CD4-positive, alpha-beta T cell treated with Interleukin-15 for 4 hours (primary cell): ENCODE results near the gene EIF4E3.

ENCODE experiments used
- DNase-seq: peaks from one replicate; pipeline ENCODE4 v3.0.0-alpha.2; 2020; ENCODE audit warnings: low spot score

Gene EIF4E3

GRCh38 chr3:71689291-71689690 is 35.9 kb downstream of the EIF4E3 start:
- no peak for DNase-seq

- no peak for DNase-seq
These were observed 37.1 kb downstream of the EIF4E3 start for GRCh38 chr3:71688121-71688520.

DNA sequence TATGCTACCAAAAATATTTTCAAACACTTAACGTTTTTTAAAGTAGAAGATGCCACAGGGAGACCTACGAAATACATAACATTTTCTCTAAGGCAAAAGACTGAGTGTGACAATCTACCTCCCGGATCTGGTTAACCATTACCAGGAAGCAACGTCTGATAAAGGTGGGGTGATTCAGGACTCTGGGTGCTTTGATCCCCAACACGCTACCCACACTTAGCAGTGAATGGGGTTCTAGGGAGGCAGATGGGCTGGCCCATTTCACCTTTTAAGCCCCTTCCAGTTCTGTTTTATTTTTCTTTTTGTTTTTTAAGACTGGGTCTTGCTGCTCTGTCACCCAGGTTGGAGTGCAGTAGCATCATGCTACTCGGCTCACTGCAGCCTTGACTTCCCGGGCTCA is 39.5 kb downstream of the EIF4E3 start:
- no peak for DNase-seq

GRCh38 chr3:71684757-71685386 is 40.3 kb downstream of the EIF4E3 start:
- no peak for DNase-seq

- DNase-seq: no peak
These were observed 41.0 kb downstream of the EIF4E3 start for GRCh38 chr3:71684046-71684756.

DNA sequence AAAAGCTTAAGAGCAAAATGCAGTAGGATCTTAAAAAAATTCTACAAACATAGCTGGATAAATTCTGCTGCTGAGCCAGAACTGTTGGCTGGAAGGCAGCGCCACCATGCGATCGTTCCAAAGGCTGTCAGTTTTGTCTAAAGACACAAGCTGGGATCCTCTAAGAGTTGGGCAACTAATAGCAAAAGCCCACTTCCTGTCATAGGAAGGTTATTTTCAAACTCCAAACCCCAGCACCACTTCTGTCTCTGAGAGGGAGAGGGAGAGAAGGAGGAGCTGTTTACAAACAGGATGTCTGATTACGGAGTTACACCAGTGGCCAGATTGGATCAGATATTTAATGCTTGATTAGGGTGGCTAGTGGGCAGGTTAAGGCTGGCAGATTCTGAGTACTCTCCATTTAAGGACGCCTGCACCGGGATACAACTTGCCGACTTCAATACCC is 44.0 kb downstream of the EIF4E3 start:
- DNase-seq: no peak

GRCh38 chr3:71680603-71681002 is 44.6 kb downstream of the EIF4E3 start:
- no peak for DNase-seq

DNA sequence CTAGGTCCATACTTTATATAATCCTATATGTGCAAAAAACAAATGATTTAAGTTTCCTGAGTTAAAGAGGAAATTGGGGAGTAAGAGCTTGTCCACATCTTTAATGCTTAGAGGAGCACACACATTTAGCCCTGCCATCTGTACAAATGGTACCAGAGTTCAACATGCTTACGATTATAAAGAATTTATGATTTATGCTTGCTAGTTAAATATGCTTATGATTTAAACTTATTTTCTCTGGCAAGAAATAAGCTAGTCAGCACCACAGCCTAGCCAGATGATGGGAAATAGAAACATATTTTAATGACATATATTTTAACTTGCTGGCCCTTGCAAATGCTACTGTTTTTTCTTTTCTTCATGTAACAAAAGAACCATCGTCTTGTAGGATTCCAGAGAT is 48.3 kb downstream of the EIF4E3 start:
- no peak for DNase-seq

DNA sequence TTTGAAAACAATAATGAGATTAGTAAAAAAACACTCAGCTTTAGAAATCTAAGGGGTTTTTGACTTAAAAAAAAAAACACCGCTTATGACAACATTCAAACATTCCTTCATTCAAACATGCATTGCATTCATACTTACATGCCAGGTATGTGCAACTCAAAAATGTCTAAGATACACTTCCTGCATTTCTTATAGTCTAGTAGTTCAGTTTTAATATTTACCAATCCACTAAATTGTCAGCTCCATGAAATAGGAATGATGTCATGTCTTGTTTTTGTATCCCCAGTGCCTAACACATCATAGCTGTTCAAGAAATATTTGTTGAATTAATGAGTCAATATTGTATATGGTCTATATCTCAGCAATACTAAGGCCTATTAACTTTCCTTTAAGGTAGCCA is 51.7 kb downstream of the EIF4E3 start:
- DNase-seq: no peak

DNA sequence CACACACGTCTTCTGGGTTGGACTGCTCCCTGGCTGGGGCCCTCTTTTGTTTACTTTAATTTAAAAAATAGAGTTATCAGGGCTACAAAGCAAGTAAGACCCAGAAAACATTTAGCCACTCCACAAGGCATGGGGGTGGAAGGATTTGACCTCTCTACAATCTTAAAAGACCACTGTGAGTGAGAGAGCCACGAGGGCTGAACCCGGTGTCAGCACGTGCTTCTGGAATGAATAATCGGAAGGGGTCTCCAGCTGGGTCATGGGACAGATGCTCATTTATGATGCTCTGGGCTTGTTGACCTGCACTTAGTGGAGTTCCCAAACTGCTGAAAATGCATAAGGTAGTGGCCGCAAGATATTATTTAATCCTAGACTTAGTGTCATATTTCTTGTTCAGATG is 52.4 kb downstream of the EIF4E3 start:
- DNase-seq: no peak

DNA sequence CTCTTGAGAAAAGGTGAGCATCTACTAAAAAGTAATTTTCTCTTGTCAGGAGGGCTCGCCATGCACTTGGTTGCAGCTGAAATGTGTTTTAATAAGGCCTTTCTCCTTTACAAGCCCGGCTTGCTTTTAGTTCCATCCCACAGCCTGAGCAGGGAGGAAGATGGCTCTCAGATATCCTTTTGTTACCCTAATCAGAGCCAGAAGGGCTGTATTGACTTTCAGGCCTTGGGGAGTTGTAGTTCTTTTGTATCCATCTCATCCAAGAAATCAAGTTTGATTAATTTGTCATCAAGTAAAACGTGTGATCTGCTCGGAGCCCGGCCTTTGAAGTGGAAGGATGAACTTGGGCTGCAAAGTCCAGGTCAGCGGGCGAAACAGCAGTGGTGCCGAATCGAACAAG is 52.9 kb downstream of the EIF4E3 start:
- no peak for DNase-seq

GRCh38 chr3:71671216-71671845 is 53.9 kb downstream of the EIF4E3 start:
- DNase-seq: no peak

DNA sequence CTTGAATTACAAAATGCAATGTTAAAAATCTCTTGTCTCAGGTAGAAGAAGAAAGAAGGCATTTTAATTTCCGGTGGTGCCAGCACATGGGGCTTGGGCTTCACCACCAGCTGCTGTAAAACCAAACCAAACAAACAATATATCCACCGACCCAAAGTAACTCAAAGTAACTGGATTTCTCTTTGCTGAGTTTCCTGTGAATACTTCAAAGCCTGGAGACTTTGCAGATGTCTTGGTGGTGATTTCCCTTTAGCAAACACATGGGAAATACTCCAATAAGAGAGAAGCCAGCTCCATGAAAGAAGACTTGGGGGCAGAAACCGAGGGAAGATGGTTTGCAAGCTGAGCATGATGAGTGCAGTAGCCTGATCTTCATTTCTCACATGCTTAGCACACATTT is 62.6 kb downstream of the EIF4E3 start:
- DNase-seq: no peak

DNA sequence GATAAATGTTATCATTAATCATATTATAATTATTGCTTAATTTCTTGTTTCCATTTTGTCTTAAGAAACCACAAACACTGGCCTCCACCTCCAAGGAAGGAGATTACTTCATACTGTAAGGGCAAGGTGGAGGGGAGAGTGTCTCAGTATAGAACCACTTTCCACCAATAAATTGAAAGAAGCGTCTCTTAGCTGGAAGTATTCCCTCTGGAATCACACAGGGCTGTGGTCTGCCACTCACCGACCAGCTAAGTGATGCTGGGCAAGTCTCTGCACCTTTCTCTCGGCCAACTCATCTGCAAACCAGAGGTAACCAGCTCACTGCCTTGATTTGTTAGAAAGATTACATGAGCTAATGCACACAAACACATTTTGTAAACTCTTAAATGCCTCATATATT is 63.1 kb downstream of the EIF4E3 start:
- no peak for DNase-seq

GRCh38 chr3:71659864-71660591 is 65.2 kb downstream of the EIF4E3 start:
- DNase-seq: no peak

DNA sequence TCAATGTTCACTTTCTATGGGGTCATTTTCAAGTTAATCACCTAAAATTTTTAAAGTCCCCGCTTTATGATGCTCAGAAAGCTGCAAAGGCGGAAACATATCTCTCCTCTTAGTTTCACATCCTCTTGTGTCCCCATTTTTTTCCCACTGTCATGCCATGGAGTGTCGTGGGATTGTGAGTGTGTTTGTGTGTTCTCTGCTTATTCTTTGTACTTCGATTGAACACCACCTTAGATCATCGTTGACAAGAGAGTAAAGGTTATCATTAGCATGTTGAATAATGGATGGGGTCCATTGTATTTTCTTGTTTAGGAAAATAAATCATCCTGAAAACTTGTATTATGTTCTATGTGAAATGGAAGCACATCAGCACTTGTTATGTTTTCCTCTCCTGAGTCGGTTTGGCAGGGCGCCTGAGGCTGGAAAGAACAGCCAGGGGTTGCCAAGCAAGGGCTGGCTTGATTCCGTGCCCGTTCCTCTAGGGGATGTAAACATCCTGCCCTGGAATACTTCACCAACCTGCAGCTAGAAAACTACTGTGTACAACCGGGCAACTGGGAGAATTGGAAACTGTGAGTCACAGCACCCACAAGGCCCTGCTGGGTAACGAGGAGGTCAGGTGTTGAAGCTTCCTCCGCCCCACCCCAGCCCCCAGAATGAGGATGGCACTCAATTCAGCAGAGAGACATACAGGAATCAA is 67.2 kb downstream of the EIF4E3 start:
- DNase-seq: no peak

DNA sequence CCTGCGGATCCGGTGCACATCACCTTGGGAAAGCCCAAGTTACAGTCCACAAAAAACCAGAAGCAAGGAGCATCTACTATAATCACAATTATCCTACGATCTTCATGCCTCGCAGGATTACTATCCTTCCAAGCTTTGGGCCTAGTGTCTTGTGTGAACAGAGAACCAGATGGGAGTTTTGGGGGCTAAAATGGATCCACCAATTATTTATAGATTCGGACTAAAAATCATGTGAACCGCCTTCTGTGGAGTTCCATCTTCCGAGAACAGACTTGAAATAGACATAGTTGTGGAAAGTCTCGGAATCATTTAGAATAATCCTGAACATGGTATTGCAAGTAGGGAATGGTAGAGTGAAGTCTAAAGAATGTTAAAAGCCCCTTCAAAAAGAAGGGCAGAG is 70.1 kb downstream of the EIF4E3 start:
- no peak for DNase-seq

DNA sequence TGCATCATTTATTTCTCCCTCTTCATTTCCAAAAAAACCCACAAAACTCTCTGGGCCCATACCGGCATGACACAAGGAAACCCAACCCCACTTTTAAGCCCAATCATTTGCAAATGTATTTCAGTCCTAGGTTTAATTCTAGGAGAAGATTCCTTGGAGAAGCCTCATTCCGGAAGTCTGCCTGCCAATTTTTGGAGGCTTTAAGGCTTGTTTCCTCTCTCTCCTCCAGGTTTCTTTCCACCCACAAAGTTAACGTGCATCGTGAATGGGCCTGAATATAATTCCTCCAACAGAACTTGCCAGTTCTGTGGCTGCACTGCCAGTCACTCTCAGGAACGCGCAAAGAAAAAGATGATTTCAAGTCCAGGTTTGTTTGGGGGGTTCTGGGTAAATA is 71.8 kb downstream of the EIF4E3 start:
- DNase-seq: no peak

DNA sequence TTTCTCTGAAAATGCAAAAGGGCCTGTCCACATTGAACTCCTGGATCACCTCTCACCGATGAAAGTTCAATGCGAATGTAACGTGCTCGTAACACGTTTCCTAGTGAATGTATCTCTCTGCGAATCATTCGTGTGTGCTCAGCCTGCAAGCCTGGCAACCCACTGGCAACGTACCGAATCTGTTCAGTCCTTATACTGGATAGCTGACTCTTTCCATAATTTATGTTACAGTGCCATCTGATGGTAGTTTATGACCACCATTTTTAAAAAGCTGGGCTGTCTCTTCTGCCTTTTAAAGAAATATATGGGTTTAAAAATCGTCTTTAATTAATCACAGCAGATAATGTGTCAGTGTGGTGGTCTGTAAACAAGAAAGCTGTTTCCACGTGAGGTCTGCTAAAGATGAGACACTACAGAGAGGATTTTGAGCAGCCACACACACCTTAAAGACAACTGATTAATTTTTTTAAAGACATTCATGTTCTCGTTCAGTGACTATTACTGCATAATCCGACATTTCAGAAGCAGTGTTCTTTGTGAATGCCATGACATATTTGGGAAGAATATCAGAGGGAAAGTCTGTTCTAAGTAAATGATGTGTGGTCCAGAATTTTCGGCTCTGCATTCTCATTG is 72.3 kb downstream of the EIF4E3 start:
- DNase-seq: peak; percentile 10

DNA sequence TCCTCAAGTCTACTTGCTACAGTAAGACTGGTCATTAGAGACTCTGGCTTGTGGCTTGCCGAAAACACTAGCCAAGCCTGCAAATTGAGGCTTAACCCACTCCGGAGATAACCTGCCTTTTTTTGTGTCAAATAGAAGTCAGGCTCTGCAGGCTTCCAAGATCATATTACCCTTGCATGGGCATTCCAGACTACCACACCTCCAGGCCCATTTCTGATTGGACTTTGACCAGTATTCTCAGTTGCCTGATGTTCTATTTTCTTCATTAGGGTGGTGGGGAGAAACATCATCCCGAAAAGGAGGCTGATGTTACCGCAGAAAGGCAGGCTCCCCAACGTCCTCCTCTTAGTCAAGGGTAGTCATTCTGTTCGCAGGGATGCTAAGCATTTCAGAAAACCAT is 73.6 kb downstream of the EIF4E3 start:
- DNase-seq: no peak

DNA sequence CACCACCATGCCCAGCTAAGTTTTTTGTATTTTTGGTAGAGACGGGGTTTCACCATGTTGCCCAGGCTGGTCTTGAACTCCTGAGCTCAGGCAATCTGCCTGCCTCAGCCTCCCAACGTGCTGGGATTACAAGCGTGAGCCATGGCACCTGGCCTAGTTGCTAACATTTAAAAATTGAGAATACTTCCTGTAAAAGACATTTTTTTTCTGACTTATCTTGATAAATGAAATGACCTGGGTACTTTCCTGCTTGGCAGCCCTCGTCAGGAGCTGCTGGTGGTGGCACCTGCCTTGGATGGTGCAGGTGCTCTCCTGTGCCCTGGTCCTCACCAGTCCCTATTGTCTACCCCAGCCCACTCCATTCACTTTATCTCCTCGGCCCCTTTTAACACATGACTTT is 74.8 kb downstream of the EIF4E3 start:
- no peak for DNase-seq

GRCh38 chr3:71649757-71650156 is 75.4 kb downstream of the EIF4E3 start:
- DNase-seq: no peak
